ENCODE results near the gene IGSF22. TPM values are rescaled to one million over a fixed set of nuclear protein-coding genes. Genes with fewer than 3 reads are reported as not detected.

The IGSF22 gene
- polyA plus RNA-seq, 1 of the 3 experiments (the other 2 are of a cell fraction) = 0.02 TPM

GRCh38 chr11:18765554-18765953 is 39.6 kb upstream of the IGSF22 start:
- ChIA-PET POLR2A (no interaction called here), CTCF (interaction anchor here (1.3 to 3.8 kb wide), 8 partner anchors 10 to 651 kb away, joined by 3 to 42 read pairs (median 7); partner anchors contain the start of gene MRGPRX4)
- H3K36me3 ChIP-seq (replicated peaks in 1 of 2; ENCODE audit: control insufficient read depth in 1 of 2, insufficient read depth in 2 of 2, low read length in 1 of 2) = no peaks in the 10 kb centered on the region
- H3K9me2 ChIP-seq = no peaks in the 10 kb centered on the region
- TF ChIP-seq PBX3 (IDR thresholded peaks at IDR 0.05) (no peak), SIN3A (IDR thresholded peaks at IDR 0.05; ENCODE audit: borderline replicate concordance, low read depth, low read length) (no peak), RFX5 (IDR thresholded peaks at IDR 0.05; ENCODE audit: low read length) (no peak), ELF1 (IDR thresholded peaks at IDR 0.05) (no peak), FOSL2 (IDR thresholded peaks at IDR 0.05; ENCODE audit: borderline replicate concordance, low read depth) (no peak), CHD2 (IDR thresholded peaks at IDR 0.05; ENCODE audit: low read length, partially characterized antibody) (no peak), ZBTB33 (IDR thresholded peaks at IDR 0.05; ENCODE audit: borderline replicate concordance, low read depth) (no peak), USF2 (IDR thresholded peaks at IDR 0.05; ENCODE audit: borderline replicate concordance, low read depth, low read length) (no peak), MEF2A (IDR thresholded peaks at IDR 0.05; ENCODE audit: borderline replicate concordance, low read depth) (no peak), YY1 (IDR thresholded peaks at IDR 0.05; ENCODE audit: low read depth) (no peak), IRF3 (IDR thresholded peaks at IDR 0.05; ENCODE audit: low read depth, low read length) (no peak), FOXJ3 (CRISPR knock-in tag; IDR thresholded peaks at IDR 0.05) (no peak), TEAD4 (IDR thresholded peaks at IDR 0.05; ENCODE audit: borderline replicate concordance, insufficient read depth) (no peak), JUND (IDR thresholded peaks at IDR 0.05) (no peak), TAF1 (IDR thresholded peaks at IDR 0.05; ENCODE audit: borderline replicate concordance, low read depth, low read length) (no peak), SMC3 (IDR thresholded peaks at IDR 0.05; ENCODE audit: low read depth, low read length) (no peak), EZH2phosphoT487 (IDR thresholded peaks at IDR 0.05; ENCODE audit: borderline replicate concordance, low read depth) (no peak), MAX (IDR thresholded peaks at IDR 0.05; ENCODE audit: low read depth) (no peak), RXRA (IDR thresholded peaks at IDR 0.05; ENCODE audit: borderline replicate concordance, low read depth) (no peak)
- H3F3A ChIP-seq (replicated peaks; ENCODE audit: insufficient read depth) = peaks cover 16% of the 10 kb centered on the region
- H3K4me3 ChIP-seq (ENCODE audit: low read depth in 2 of 2, low read length in 1 of 2) = no peak overlapping the region
- H3K4me1 ChIP-seq (ENCODE audit: control insufficient read depth in 1 of 2, insufficient read depth in 2 of 2, low read depth in 1 of 2, low read length in 1 of 2) = peaks cover 0 to 4% of the 10 kb centered on the region in 2 experiments; a peak in 1 of 4 replicates
- DNase-seq = no peak
- H3K9me3 ChIP-seq = no peaks in the 10 kb centered on the region
- no peaks in the 10 kb centered on the region for H3K79me2 ChIP-seq (ENCODE audit: insufficient read depth)
- H3K4me2 ChIP-seq = no peak overlapping the region
- H4K20me1 ChIP-seq (ENCODE audit: insufficient read depth) = no peaks in the 10 kb centered on the region
- 0 out of 2 replicates have a peak overlapping the region, but pooled peaks have one; percentile 8 for H2AFZ ChIP-seq (ENCODE audit: low read depth)
- no peak overlapping the region for H3K27ac ChIP-seq (ENCODE audit: low read depth in 2 of 2, low read length in 1 of 2)
- H3K9ac ChIP-seq = no peak overlapping the region
- H3K27me3 ChIP-seq (ENCODE audit: insufficient read depth) = no peaks in the 10 kb centered on the region
- 42% methylated on average over 6 of the region's 6 CpGs for WGBS (ENCODE audit: low lambda C conversion rate)
